HG02763 (cell line): ENCODE results near the gene MTFR2.
"Not testable (repeated sequence)": the region's sequence is repeated elsewhere in the genome, so short reads cannot be mapped to it uniquely, and the experiment has no call there.

Experiments used
- ATAC-seq: cut with Tn5 transposase; IDR thresholded peaks from one replicate; pipeline ENCODE4 v1.9.1; 2021; ENCODE audit warnings: mild to moderate bottlenecking, moderate library complexity; ENCODE audit not compliant: unreplicated experiment

MTFR2 gene

GRCh38 chr6:136236466-136237293, 13.4 kb downstream of the MTFR2 start:
- no peak for ATAC-seq

DNA sequence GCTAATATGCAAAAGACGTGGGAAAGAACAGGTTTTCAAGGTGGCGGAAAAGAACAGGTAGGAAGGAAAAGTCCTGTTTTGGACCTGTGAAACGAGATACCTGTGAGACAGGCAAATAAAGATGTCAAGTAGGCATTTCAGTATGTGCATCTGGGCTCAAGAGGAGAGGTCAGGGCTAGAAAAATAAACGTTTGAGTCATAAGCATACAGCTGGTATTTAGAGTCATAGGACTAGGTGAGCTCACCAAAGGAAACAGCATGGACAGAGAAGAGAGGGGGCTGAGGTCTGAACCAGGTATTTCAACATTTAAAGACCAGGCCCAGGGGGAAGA, 14.9 kb downstream of the MTFR2 start:
- ATAC-seq: no peak

DNA sequence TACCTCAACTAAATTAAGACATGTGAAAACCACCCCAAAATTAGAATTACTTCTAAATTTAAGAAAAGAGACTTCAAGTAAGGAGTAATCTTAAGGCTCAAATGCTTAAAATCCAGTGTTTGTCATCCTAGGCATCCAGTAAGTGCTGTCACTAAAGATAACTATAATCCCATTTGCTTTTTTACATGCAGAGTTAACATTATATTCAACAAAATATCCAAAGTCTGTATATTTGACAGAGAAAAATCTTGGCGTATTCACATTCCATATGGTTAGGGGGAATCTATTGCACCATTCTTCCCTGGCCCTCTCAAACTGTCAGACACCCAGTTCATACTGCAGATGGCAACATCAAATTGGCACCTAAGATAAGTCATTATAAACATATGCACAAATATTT, 17.4 kb downstream of the MTFR2 start:
- ATAC-seq: no peak

- ATAC-seq: no peak
Measured at GRCh38 chr6:136230219-136230853, 19.8 kb downstream of the MTFR2 start.

DNA sequence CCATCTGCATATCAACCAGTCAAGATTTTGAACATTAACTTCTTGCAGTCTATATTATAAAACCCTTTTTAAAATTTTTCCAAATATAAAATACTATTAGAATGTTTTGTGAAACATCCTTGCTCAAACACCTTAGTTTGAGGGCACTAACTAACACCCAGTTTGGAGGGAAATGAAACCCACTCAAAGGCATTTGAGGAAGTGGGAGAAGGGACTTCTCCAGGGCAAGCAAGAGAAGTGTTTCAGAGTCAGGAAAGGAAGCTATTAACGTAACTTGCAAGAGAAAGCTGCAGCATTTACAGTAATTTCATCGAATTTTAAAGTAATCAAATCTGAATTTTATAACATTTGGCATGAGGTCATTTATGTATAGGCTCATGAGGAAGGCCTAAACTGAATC, 21.3 kb downstream of the MTFR2 start:
- ATAC-seq: no peak

DNA sequence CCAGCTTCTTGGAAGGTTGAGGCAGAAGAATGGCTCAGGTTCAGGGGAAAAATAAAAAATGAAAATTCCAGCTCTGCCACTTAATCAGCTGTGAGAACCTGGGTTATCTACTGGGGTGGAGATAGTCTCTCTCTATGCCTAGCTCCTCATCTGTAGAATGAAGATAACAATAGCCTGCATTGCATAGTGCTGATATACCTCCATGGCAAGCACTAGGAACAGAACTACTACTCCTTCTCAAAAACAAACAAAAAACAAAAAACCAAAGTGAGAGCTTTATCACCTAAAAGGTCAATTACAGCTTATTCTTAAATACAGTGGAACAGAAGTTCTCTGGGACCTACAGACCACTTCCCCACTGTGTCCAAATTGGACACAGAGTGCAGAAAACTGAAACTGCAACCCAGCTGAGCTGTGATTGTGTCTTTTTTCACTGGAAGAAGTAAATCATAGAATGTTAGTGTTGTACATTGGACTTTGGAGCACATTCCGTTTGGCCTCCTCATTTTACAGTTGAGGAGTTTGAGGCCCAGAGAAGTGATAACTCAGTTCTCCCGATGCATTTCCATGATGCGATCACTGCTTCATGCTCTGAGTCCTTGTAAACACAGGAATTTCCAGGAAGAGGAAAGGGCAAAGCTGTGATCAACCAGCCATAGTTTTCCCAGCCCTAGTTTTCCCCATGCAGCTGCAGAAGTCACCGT, 23.3 kb downstream of the MTFR2 start:
- peak; percentile 21 for ATAC-seq

DNA sequence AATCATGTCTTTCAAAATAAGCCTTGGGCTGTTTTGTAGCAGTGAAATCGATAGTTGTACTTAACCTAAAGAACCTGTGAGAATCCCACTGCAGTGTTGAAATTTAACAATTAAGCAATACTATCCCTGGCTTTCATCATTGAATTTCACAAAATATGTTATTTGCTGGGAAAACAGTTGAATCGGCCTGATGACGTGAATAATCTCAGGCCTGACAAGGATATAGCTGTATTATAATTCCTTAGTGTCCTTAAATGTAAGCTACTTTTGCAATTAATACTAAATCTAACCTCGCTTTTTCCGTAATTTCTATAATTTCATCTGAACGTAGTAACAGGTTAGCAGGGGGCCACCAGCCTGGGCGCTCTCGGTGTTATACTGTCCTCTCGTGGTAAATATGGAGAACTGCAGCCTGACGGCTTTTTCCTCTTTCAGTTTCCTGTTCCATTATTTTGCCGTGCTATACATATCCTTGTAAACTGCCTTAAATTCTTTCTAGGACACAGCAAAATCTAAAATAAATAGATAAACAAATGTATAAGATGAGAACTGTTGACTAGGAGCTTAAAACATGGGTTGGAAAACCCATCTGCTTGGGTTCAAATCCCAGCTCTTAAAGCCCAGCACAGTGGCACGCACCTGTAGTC, 24.0 kb downstream of the MTFR2 start:
- ATAC-seq: peak; percentile 67

DNA sequence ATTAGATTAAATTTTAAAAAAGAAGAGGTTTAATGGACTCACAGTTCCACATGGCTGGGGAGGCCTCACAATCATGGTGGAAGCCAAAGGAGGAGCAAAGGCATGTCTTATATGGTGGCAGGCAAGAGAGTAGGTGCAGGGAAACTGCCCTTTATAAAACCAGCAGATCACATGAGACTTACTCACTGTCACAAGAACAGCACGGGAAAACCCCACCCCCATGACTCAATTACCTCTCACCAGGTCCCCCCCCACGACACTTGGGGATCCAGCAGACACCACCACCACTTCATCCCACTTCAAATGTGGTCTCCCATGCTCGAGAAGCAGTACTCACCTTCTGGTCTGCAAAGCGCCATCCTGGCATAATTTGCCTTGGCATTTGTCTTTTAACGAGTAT, 24.6 kb downstream of the MTFR2 start:
- no peak for ATAC-seq

- not testable (repeated sequence) for ATAC-seq
Measured at GRCh38 chr6:136224974-136225373, 25.1 kb downstream of the MTFR2 start.

- ATAC-seq: no peak
Measured at GRCh38 chr6:136216503-136217401, 33.4 kb downstream of the MTFR2 start.

- no peak for ATAC-seq
Measured at GRCh38 chr6:136213853-136214252, 36.3 kb downstream of the MTFR2 start.

DNA sequence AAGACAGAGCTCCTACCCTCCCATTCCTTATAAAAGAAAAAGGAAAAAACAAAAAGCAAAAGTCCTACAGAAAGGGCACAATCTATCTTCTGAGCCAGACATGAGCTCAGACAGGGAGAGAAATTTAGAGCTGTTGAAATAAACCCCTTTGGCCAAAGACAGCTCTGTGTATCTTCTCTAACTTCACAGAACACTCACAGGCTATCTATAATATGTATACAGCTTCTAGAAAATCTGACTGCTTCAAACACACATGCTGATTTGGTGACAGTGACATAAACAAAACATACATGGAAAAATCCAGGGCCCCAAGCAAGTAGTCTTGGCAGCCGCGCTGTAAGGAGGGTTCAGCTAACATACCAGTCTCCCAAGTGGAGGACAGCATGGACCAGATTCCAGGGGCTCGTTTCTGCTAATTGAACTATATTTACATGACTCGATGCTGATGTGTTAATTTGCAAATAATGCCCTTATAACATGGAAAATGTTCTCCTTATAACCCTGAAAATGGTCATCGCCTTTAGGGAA, 37.0 kb downstream of the MTFR2 start:
- ATAC-seq: no peak

GRCh38 chr6:136212608-136213007, 37.5 kb downstream of the MTFR2 start:
- no peak for ATAC-seq

DNA sequence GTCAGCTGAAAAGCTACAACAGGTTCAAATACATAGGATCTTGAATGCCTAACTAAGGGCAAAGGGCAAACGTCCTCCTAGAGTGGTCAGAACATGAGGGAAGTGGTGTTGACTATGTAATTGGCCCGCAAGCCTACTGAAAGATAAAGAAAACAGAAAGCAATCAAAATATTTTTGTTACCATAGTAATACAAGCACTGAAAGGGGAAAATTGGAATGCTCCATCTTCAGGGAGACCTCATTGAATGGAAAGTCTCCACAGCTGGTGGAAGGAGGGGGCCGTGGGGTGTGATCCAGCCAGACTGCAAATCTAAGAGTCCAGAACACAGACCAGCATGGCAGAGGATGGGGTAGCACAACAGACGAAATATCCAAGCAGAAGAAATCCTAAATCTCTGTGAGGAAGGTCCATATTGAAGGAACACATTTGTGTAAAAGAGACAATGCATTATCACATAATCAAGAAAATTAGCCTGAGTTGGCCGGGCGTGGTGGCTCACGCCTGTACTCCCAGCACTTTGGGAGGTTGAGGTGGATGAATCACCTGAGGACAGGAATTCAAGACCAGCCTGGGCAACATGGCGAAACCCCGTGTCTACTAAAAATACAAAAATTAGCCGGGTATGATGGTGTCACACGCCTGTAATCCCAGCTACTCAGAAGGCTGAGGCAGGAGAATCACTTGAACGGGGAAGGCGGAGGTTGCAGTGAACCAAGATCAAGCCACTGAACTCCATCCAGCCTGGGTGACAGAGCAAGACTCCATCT, 39.5 kb downstream of the MTFR2 start:
- no peak for ATAC-seq

GRCh38 chr6:136209496-136209895, 40.6 kb downstream of the MTFR2 start:
- ATAC-seq: no peak

DNA sequence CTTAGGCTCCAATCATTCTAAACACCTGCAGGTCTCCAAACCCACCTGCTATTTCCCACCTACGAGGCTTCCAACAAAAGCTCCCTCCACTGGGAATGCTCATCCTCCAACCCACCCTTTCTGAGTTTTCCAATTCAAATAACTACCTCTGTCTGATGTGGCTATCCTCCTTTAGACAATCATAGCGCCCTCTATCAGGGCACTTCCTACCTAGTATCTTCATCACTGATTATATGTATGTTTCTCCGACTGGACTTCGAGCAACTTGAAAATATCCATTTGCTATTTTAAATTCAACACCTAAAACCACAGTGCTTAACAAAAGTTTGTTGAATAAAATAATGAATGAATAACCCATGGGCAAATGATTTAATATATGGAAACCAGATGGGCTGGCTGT, 41.3 kb downstream of the MTFR2 start:
- ATAC-seq: no peak

DNA sequence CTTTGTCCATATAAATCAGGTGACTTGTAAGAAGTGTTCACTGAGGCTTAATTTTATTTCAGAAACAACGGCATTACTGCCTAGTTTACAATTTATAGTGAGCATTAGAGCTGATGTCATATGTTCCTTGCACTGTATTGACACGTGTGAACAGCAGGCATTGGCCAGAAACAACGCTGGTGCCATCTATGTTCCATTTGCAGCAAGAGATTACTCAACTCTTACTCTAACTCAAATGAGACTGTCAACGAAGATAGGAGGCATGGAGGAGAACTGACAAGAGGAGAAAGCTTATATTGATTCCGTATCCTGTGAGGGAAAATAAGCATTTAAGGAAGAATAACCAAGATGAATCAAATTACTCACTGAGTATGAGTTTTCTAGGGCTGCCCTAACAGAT, 48.4 kb downstream of the MTFR2 start:
- ATAC-seq: no peak

GRCh38 chr6:136192902-136193301, 57.2 kb downstream of the MTFR2 start:
- ATAC-seq: no peak

DNA sequence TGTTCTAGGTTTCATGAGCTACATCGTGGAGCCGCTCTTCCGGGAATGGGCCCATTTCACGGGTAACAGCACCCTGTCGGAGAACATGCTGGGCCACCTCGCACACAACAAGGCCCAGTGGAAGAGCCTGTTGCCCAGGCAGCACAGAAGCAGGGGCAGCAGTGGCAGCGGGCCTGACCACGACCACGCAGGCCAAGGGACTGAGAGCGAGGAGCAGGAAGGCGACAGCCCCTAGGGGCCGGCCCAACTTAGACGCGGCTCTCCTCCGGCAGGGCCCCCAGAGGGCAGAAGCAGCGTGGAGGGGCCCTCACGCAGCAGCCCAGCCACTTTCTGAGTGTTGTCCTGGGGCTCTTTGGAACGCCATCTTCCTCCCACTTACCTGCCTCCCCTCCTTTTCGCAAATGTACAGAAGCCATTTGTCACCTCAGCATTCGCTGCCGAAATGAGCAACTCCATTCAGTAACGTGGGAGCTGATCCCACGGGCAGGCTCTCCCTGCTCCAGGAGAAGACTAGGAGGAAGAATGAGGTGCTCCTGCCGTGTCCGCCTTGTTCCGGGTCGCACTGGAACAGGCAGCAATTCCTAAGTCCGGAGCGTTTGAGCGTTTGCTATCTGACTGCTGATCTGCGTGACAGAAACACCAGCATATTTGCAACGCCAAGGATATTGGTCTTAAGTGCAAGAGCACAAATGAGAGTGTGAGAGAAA, 58.4 kb downstream of the MTFR2 start:
- ATAC-seq: no peak
